H9 (cell line): Measurements from ENCODE around the gene SLC39A1. TPM values are rescaled to one million over a fixed set of nuclear protein-coding genes. Genes with fewer than 3 reads are reported as not detected.

Experiments used
- DNase-seq: peaks from one replicate; pipeline ENCODE4 v3.0.0-alpha.2; 2017
- H2AFZ ChIP-seq: one replicate; pipeline ENCODE4 v1.6.1; 2013; ENCODE audit warnings: mild to moderate bottlenecking, low read length, control low read depth, moderate library complexity
- H2AK5ac ChIP-seq: 2 replicates; pipeline ENCODE4 v1.6.1; 2013; ENCODE audit warnings: low read length, control low read depth, mixed read lengths; ENCODE audit not compliant: insufficient read length
- H2BK120ac ChIP-seq: one replicate; pipeline ENCODE4 v1.6.1; 2013; ENCODE audit warnings: low read depth, mild to moderate bottlenecking, low read length, control low read depth, inconsistent platforms; ENCODE audit not compliant: poor library complexity, severe bottlenecking
- H2BK12ac ChIP-seq: 2 replicates; pipeline ENCODE4 v1.6.1; 2013; ENCODE audit warnings: low read length, control low read depth, mixed read lengths, low read depth; ENCODE audit not compliant: insufficient read length
- H2BK15ac ChIP-seq: 2 replicates; pipeline ENCODE4 v1.6.1; 2013; ENCODE audit warnings: low read depth, low read length, control low read depth
- H2BK20ac ChIP-seq: one replicate; pipeline ENCODE4 v1.6.1; 2013; ENCODE audit warnings: low read depth, mild to moderate bottlenecking, low read length, control low read depth, inconsistent platforms; ENCODE audit not compliant: poor library complexity, severe bottlenecking
- H2BK5ac ChIP-seq: 2 replicates; pipeline ENCODE4 v1.6.1; 2013; ENCODE audit warnings: low read length, control low read depth, mixed read lengths; ENCODE audit not compliant: insufficient read length
- H3K14ac ChIP-seq: 2 replicates; pipeline ENCODE4 v1.6.1; 2013; ENCODE audit warnings: low read length, control low read depth; ENCODE audit not compliant: insufficient read depth
- H3K18ac ChIP-seq: 2 replicates; pipeline ENCODE4 v1.6.1; 2013; ENCODE audit warnings: low read depth, mild to moderate bottlenecking, mixed read lengths, low read length, control low read depth; ENCODE audit not compliant: insufficient read length
- H3K23ac ChIP-seq: 2 replicates; pipeline ENCODE4 v1.6.1; 2013; ENCODE audit warnings: low read length, control low read depth, mixed read lengths, low read depth; ENCODE audit not compliant: insufficient read length
- H3K23me2 ChIP-seq: 2 replicates; pipeline ENCODE4 v1.6.1; 2013; ENCODE audit warnings: low read depth, mild to moderate bottlenecking, mixed read lengths, low read length, control low read depth; ENCODE audit not compliant: insufficient read length, poor library complexity, severe bottlenecking
- H3K27ac ChIP-seq: 2 replicates; pipeline ENCODE4 v1.5.1; 2013; ENCODE audit warnings: low read length, control low read depth, mixed read lengths, low read depth; ENCODE audit not compliant: insufficient read length
- H3K27me3 ChIP-seq: 2 replicates; pipeline ENCODE4 v1.6.1; 2013; ENCODE audit warnings: low read length, control low read depth, inconsistent platforms; ENCODE audit not compliant: insufficient read depth
- H3K4ac ChIP-seq: 2 replicates; pipeline ENCODE4 v1.6.1; 2013; ENCODE audit warnings: low read depth, mild to moderate bottlenecking, control low read depth, inconsistent platforms, low read length, moderate library complexity
- H3K4me1 ChIP-seq: 2 replicates; pipeline ENCODE4 v1.6.1; 2013; ENCODE audit warnings: low read length, control low read depth, inconsistent platforms; ENCODE audit not compliant: insufficient read depth
- H3K4me2 ChIP-seq: 2 replicates; pipeline ENCODE4 v1.6.1; 2013; ENCODE audit warnings: low read length, control low read depth, mixed read lengths; ENCODE audit not compliant: insufficient read length, insufficient read depth
- H3K56ac ChIP-seq: 2 replicates; pipeline ENCODE4 v1.6.1; 2013; ENCODE audit warnings: low read depth, mild to moderate bottlenecking, mixed read lengths, low read length, control low read depth; ENCODE audit not compliant: insufficient read length
- H3K79me1 ChIP-seq: 2 replicates; pipeline ENCODE4 v1.6.1; 2013; ENCODE audit warnings: low read depth, mild to moderate bottlenecking, moderate library complexity, low read length, control low read depth, inconsistent platforms; ENCODE audit not compliant: insufficient read depth, poor library complexity, severe bottlenecking
- H3K79me2 ChIP-seq: 2 replicates; pipeline ENCODE4 v1.6.1; 2013; ENCODE audit warnings: low read length, control low read depth, inconsistent platforms; ENCODE audit not compliant: insufficient read depth
- H3K9ac ChIP-seq: 2 replicates; pipeline ENCODE4 v1.6.1; 2013; ENCODE audit warnings: low read length, control low read depth, mixed read lengths; ENCODE audit not compliant: insufficient read length; ENCODE audit errors: extremely low read depth
- H3K9me3 ChIP-seq: one replicate; pipeline ENCODE4 v1.6.1; 2013; ENCODE audit warnings: low read depth, low read length, inconsistent platforms; ENCODE audit not compliant: control insufficient read depth
- H3T11ph ChIP-seq: one replicate; pipeline ENCODE4 v1.6.1; 2013; ENCODE audit warnings: mild to moderate bottlenecking, low read length, control low read depth, inconsistent platforms
- H4K20me1 ChIP-seq: one replicate; pipeline ENCODE4 v1.6.1; 2013; ENCODE audit not compliant: control insufficient read depth, insufficient read length, insufficient read depth
- H4K5ac ChIP-seq: 2 replicates; pipeline ENCODE4 v1.6.1; 2013; ENCODE audit warnings: low read depth, mild to moderate bottlenecking, mixed read lengths, low read length, control low read depth; ENCODE audit not compliant: insufficient read length
- H4K8ac ChIP-seq: replicated peaks from 2 replicates; pipeline ENCODE4 v1.6.1; 2013; ENCODE audit warnings: low read length, control low read depth, mixed read lengths, low read depth; ENCODE audit not compliant: insufficient read length
- H4K91ac ChIP-seq: 2 replicates; pipeline ENCODE4 v1.6.1; 2013; ENCODE audit warnings: low read depth, mild to moderate bottlenecking, moderate library complexity, mixed read lengths, low read length, control low read depth; ENCODE audit not compliant: insufficient read length
- H3K27ac Mint-ChIP-seq, 3 experiments: 2 replicates in 2 of 3; 3 replicates in 1 of 3; pipeline ENCODE4 v1.8.0; 2020 to 2021; ENCODE audit warnings: mixed read lengths in 3 of 3, mild to moderate bottlenecking in 1 of 3, moderate library complexity in 1 of 3
- H3K27me3 Mint-ChIP-seq: 2 replicates; pipeline ENCODE4 v1.8.0; 2021; ENCODE audit warnings: low read depth, mild to moderate bottlenecking, moderate library complexity, mixed read lengths
- H3K36me3 Mint-ChIP-seq, 3 experiments: 2 replicates in 2 of 3; 3 replicates in 1 of 3; pipeline ENCODE4 v1.8.0; 2020 to 2021; ENCODE audit warnings: low read depth in 3 of 3, mixed read lengths in 3 of 3; ENCODE audit not compliant: insufficient read depth in 1 of 3
- H3K4me1 Mint-ChIP-seq, 2 experiments: 2 replicates each; pipeline ENCODE4 v1.8.0; 2020; ENCODE audit warnings: mixed read lengths in 2 of 2
- H3K4me3 Mint-ChIP-seq, 2 experiments: 2 replicates in 1 of 2; 3 replicates in 1 of 2; pipeline ENCODE4 v1.8.0; 2020 to 2021; ENCODE audit warnings: mild to moderate bottlenecking in 2 of 2, mixed read lengths in 2 of 2, moderate library complexity in 1 of 2
- H3K9me3 Mint-ChIP-seq, 2 experiments: 2 replicates in 1 of 2; 3 replicates in 1 of 2; pipeline ENCODE4 v1.8.0; 2020; ENCODE audit warnings: mild to moderate bottlenecking in 2 of 2, mixed read lengths in 2 of 2, moderate library complexity in 1 of 2
- CTCF ChIP-seq: fragments of 200-600 bp; sonication (generic); conservative IDR thresholded peaks from 3 replicates; pipeline ENCODE4 v1.8.0; 2021; ENCODE audit warnings: antibody characterized with exemption, mild to moderate bottlenecking
- WGBS: extraction: QIAGEN DNeasy Blood & Tissue Kit; methylation state at CpG from one replicate; pipeline ENCODE4 v1.1.7; 2013; ENCODE audit warnings: missing lambda C conversion rate, low lambda C conversion rate, mixed read lengths; ENCODE audit not compliant: insufficient read length; ENCODE audit errors: extremely low coverage; 5-methylcytosine and 5-hydroxymethylcytosine counted together
- total RNA-seq: library from RNA; stranded (reverse); gene quantifications from 2 replicates; pipeline ENCODE4 v1.2.1, GENCODE V29; 2021

Gene SLC39A1
- total RNA-seq, 1 experiment from 2014 or later = 161 TPM

- Histone ChIP-seq H4K91ac (no peak overlapping the region), H3K4me1 (no peaks in the 10 kb centered on the region), H2BK20ac (no peak overlapping the region), H3K23me2 (peaks cover 9% of the 10 kb centered on the region), H3K79me1 (no peaks in the 10 kb centered on the region), H3K9me3 (no peaks in the 10 kb centered on the region), H3T11ph (no peak overlapping the region), H4K20me1 (no peaks in the 10 kb centered on the region), H3K27ac (no peak overlapping the region), H2BK15ac (no peak overlapping the region), H3K14ac (no peak overlapping the region), H3K4me2 (no peak overlapping the region), H3K56ac (no peak overlapping the region), H3K9ac (no peak overlapping the region), H3K79me2 (no peaks in the 10 kb centered on the region), H2BK120ac (no peak overlapping the region), H3K23ac (no peak overlapping the region), H3K27me3 (no peaks in the 10 kb centered on the region), H2BK5ac (no peak overlapping the region), H2AFZ (no peak overlapping the region), H4K8ac (no peak overlapping the region), H3K4ac (no peak overlapping the region), H2BK12ac (no peak overlapping the region), H3K18ac (no peak overlapping the region), H4K5ac (no peak overlapping the region), H2AK5ac (no peak overlapping the region)
- Mint-ChIP-seq H3K36me3 (peaks cover 25 to 51% (median 49%) of the 10 kb centered on the region in 3 experiments), H3K9me3 (no peaks in the 10 kb centered on the region), H3K27ac (peak overlapping the region in 2 of 3 experiments; percentile 42 to 65; a peak in 3 of 7 replicates), H3K4me3 (no peak overlapping the region), H3K27me3 (no peaks in the 10 kb centered on the region), H3K4me1 (peaks cover 21 to 30% of the 10 kb centered on the region in 2 experiments)
- TF ChIP-seq CTCF = no peak
- DNase-seq = no peak
- 100% methylated on average over 2 of the region's 7 CpGs for WGBS
These were observed 10.2 kb upstream of the SLC39A1 start for GRCh38 chr1:153973525-153973924.
